OCI-LY1 (cell line): ENCODE measurements around the gene ARL3.

Experiments
- EZH2 ChIP-seq: fragments of 200-600 bp; sonication (generic), shearing (Covaris generic); IDR thresholded peaks from 2 replicates; pipeline ENCODE4 v1.8.0; 2017; ENCODE audit warnings: borderline replicate concordance, mixed run types, mild to moderate bottlenecking, antibody characterized with exemption, low read length, moderate library complexity, mixed read lengths
- TF ChIP-seq, protein P1 (sequence below): fragments of 200-600 bp; sonication (generic), shearing (Covaris generic); IDR thresholded peaks from 2 replicates; pipeline ENCODE4 v1.5.1; 2017; ENCODE audit warnings: mild to moderate bottlenecking, antibody characterized with exemption, low read length, moderate library complexity, mixed read lengths

DNA sequence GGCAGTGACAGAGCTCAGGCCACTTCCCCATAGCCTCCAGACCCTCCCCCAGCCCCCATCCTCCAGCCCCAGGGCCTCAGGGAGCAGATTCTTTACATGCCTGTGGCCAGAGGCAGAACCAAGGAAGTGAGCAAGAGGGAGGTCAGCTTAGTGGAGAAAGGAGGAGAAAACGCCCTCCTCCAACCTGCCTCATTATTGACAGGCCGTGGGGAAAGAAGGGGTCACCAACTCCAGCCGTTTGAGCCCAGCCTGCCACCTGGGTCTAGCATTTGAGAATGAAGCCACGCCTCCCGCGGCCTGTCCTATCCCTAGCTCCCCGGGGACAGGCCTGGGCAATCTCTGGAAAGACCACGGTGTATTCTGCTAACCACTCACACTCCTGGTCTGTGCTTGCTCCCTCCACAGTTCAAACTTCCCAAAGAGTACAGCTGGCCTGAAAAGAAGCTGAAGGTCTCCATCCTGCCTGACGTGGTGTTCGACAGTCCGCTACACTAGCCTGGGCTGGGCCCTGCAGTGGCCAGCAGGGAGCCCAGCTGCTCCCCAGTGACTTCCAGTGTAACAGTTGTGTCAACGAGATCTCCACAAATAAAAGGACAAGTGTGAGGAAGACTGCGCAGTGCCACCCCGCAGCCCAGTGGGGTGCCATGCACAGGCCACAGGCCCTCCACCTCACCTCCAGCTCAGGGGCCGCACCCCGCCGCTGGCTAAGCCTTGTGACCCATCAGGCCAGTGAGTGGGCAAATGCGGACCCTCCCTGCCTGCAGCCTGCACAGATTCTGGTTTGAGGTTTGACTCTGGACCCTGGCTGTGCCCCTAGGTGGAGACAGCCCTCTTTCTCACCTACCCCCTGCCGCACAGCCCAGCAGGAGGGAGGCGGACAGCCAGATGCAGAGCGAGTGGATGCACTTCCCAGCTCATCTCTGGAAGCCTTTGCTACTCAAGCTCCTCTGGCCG, 84.3 kb downstream of the ARL3 start:
- no peak for TF ChIP-seq EZH2
- TF ChIP-seq, protein P1, sequence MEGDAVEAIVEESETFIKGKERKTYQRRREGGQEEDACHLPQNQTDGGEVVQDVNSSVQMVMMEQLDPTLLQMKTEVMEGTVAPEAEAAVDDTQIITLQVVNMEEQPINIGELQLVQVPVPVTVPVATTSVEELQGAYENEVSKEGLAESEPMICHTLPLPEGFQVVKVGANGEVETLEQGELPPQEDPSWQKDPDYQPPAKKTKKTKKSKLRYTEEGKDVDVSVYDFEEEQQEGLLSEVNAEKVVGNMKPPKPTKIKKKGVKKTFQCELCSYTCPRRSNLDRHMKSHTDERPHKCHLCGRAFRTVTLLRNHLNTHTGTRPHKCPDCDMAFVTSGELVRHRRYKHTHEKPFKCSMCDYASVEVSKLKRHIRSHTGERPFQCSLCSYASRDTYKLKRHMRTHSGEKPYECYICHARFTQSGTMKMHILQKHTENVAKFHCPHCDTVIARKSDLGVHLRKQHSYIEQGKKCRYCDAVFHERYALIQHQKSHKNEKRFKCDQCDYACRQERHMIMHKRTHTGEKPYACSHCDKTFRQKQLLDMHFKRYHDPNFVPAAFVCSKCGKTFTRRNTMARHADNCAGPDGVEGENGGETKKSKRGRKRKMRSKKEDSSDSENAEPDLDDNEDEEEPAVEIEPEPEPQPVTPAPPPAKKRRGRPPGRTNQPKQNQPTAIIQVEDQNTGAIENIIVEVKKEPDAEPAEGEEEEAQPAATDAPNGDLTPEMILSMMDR, result no peak
